ENCODE data around the gene MAT2B.
"Not testable (repeated sequence)": the region's sequence is repeated elsewhere in the genome, so short reads cannot be mapped to it uniquely, and the experiment has no call there.

Gene MAT2B

GRCh38 chr5:163502521-163502920 is 2.9 kb upstream of the MAT2B start:
- no peak overlapping the region for H3K4me3 ChIP-seq (ENCODE audit: low read length)
- DNase-seq (ENCODE audit: low read depth, low spot score), result no peak

GRCh38 chr5:163503106-163504078 is 2.0 kb upstream of the MAT2B start:
- H3K4me3 ChIP-seq (ENCODE audit: low read length), result peak overlapping the region; percentile 62
- peak; percentile 64 for DNase-seq (ENCODE audit: low read depth, low spot score)

- H3K4me3 ChIP-seq (ENCODE audit: low read length), result peak overlapping the region; percentile 62
- DNase-seq (ENCODE audit: low read depth, low spot score), result peak; percentile 39
Observed at GRCh38 chr5:163504079-163504931, 1.1 kb upstream of the MAT2B start.

GRCh38 chr5:163505049-163505367 is 411 bp upstream of the MAT2B start:
- peak overlapping the region; percentile 62 for H3K4me3 ChIP-seq (ENCODE audit: low read length)
- DNase-seq (ENCODE audit: low read depth, low spot score), result no peak

GRCh38 chr5:163506095-163506457 is 657 bp downstream of the MAT2B start:
- peak; percentile 5 for DNase-seq (ENCODE audit: low read depth, low spot score)
- peak overlapping the region; percentile 62 for H3K4me3 ChIP-seq (ENCODE audit: low read length)

- DNase-seq (ENCODE audit: low read depth, low spot score), result no peak
- peak overlapping the region; percentile 62 for H3K4me3 ChIP-seq (ENCODE audit: low read length)
Observed at GRCh38 chr5:163506726-163507125, 1.3 kb downstream of the MAT2B start.

GRCh38 chr5:163508753-163509152 is 3.3 kb downstream of the MAT2B start:
- no peak overlapping the region for H3K4me3 ChIP-seq (ENCODE audit: low read length)
- no peak for DNase-seq (ENCODE audit: low read depth, low spot score)

GRCh38 chr5:163509291-163509951 is 4.0 kb downstream of the MAT2B start:
- H3K4me3 ChIP-seq (ENCODE audit: low read length), result no peak overlapping the region
- DNase-seq (ENCODE audit: low read depth, low spot score), result no peak

- no peak overlapping the region for H3K4me3 ChIP-seq (ENCODE audit: low read length)
Observed at GRCh38 chr5:163512526-163512925, 7.1 kb downstream of the MAT2B start.

GRCh38 chr5:163525096-163525495 is 19.7 kb downstream of the MAT2B start:
- H3K4me3 ChIP-seq (ENCODE audit: low read length), result no peak overlapping the region
- DNase-seq (ENCODE audit: low read depth, low spot score), result no peak

More at GRCh38 chr5:163512526-163512925, 7.1 kb downstream of the MAT2B start:
- DNase-seq (ENCODE audit: low read depth, low spot score), result no peak

GRCh38 chr5:163529698-163530097 is 24.3 kb downstream of the MAT2B start:
- no peak for DNase-seq (ENCODE audit: low read depth, low spot score)
- no peak overlapping the region for H3K4me3 ChIP-seq (ENCODE audit: low read length)

GRCh38 chr5:163531272-163531671 is 25.9 kb downstream of the MAT2B start:
- H3K4me3 ChIP-seq (ENCODE audit: low read length), result no peak overlapping the region
- no peak for DNase-seq (ENCODE audit: low read depth, low spot score)

GRCh38 chr5:163532171-163533084 is 27.0 kb downstream of the MAT2B start:
- H3K4me3 ChIP-seq (ENCODE audit: low read length), result no peak overlapping the region
- DNase-seq (ENCODE audit: low read depth, low spot score), result no peak

GRCh38 chr5:163533223-163533622 is 27.8 kb downstream of the MAT2B start:
- no peak overlapping the region for H3K4me3 ChIP-seq (ENCODE audit: low read length)
- DNase-seq (ENCODE audit: low read depth, low spot score), result no peak

- H3K4me3 ChIP-seq (ENCODE audit: low read length), result no peak overlapping the region
- no peak for DNase-seq (ENCODE audit: low read depth, low spot score)
Observed at GRCh38 chr5:163534492-163535094, 29.2 kb downstream of the MAT2B start.

GRCh38 chr5:163535290-163535689 is 29.9 kb downstream of the MAT2B start:
- DNase-seq (ENCODE audit: low read depth, low spot score), result no peak
- no peak overlapping the region for H3K4me3 ChIP-seq (ENCODE audit: low read length)

- not testable (repeated sequence) for DNase-seq (ENCODE audit: low read depth, low spot score); H3K4me3 ChIP-seq (ENCODE audit: low read length)
Observed at GRCh38 chr5:163536442-163536841, 31.0 kb downstream of the MAT2B start.

- H3K4me3 ChIP-seq (ENCODE audit: low read length), result no peak overlapping the region
- DNase-seq (ENCODE audit: low read depth, low spot score), result no peak
Observed at GRCh38 chr5:163540696-163541095, 35.3 kb downstream of the MAT2B start.

All from Jurkat, Clone E6-1 (cell line).